ENCODE data around the gene MYH3.

GRCh38 chr17:10653987-10654386 lies 3.1 kb downstream of the MYH3 start:
- TF ChIP-seq CTCF (IDR thresholded peaks at IDR 0.05): no peak
- TF ChIP-seq STAT6 (CRISPR knock-in tag; conservative IDR thresholded peaks at IDR 0.05; ENCODE audit: low read depth): no peak
- no peak for TF ChIP-seq ZNF532 (CRISPR knock-in tag; IDR thresholded peaks at IDR 0.05; ENCODE audit: borderline replicate concordance)
- TF ChIP-seq ATF6 (CRISPR knock-in tag; IDR thresholded peaks at IDR 0.05): no peak
- TF ChIP-seq NFYB (CRISPR knock-in tag; conservative IDR thresholded peaks at IDR 0.05; ENCODE audit: low read depth): no peak
- no peak for TF ChIP-seq RELA (CRISPR knock-in tag; IDR thresholded peaks at IDR 0.05; ENCODE audit: borderline replicate concordance)
- TF ChIP-seq E2F5 (CRISPR knock-in tag; IDR thresholded peaks at IDR 0.05): no peak
- TF ChIP-seq ATF2 (CRISPR knock-in tag; IDR thresholded peaks at IDR 0.05; ENCODE audit: borderline replicate concordance, low read depth): no peak
- TF ChIP-seq CREB1 (CRISPR knock-in tag; IDR thresholded peaks at IDR 0.05): no peak
- no peak for TF ChIP-seq FOXJ3 (CRISPR knock-in tag; IDR thresholded peaks at IDR 0.05; ENCODE audit: borderline replicate concordance)
- no peak for TF ChIP-seq GTF2I (CRISPR knock-in tag; conservative IDR thresholded peaks at IDR 0.05)
- no peak for TF ChIP-seq NFE2L1 (CRISPR knock-in tag; IDR thresholded peaks at IDR 0.05)
- TF ChIP-seq ATF3 (CRISPR knock-in tag; conservative IDR thresholded peaks at IDR 0.05): no peak
- no peak for TF ChIP-seq PREB (CRISPR knock-in tag; IDR thresholded peaks at IDR 0.05; ENCODE audit: borderline replicate concordance)

All from WTC11 (cell line).